ENCODE data around the gene FAM76B. TPM values are rescaled to one million over a fixed set of nuclear protein-coding genes. Genes with fewer than 3 reads are reported as not detected.

Gene FAM76B
- total RNA-seq, 4 donors from 2014 or later, result 17.2 to 56.2 (median 24.0) TPM

DNA sequence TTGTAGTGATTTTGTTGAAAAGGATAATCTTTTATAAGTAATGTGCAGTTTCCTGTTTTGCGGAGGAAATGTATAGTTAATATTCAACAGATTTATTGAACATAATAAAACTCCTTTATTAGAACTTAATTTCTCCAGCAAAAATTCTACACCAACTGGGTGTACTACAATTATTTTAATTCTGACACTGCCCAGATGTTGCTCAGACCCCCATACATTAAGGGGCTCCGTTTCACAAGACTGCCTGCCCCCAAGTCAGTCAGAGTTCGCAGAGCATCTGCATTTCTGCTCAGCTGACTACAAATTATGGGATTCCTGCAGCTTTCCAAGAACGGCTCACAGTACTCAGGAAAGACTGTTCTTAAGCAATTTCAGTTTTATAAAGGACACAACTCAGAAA is 6.9 kb upstream of the FAM76B start:
- DNase-seq (ENCODE audit: low spot score in 2 of 2), result no peak
- TF ChIP-seq, protein P1, sequence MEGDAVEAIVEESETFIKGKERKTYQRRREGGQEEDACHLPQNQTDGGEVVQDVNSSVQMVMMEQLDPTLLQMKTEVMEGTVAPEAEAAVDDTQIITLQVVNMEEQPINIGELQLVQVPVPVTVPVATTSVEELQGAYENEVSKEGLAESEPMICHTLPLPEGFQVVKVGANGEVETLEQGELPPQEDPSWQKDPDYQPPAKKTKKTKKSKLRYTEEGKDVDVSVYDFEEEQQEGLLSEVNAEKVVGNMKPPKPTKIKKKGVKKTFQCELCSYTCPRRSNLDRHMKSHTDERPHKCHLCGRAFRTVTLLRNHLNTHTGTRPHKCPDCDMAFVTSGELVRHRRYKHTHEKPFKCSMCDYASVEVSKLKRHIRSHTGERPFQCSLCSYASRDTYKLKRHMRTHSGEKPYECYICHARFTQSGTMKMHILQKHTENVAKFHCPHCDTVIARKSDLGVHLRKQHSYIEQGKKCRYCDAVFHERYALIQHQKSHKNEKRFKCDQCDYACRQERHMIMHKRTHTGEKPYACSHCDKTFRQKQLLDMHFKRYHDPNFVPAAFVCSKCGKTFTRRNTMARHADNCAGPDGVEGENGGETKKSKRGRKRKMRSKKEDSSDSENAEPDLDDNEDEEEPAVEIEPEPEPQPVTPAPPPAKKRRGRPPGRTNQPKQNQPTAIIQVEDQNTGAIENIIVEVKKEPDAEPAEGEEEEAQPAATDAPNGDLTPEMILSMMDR (IDR thresholded peaks at IDR 0.05), result no peak
- TF ChIP-seq POLR2A (IDR thresholded peaks at IDR 0.05) (no peak), POLR2AphosphoS5 (IDR thresholded peaks at IDR 0.05) (no peak), EP300 (IDR thresholded peaks at IDR 0.05) (no peak)
- WGBS, result 93% methylated on average over 4 of the region's 4 CpGs
- no peak overlapping the region for H3K27ac ChIP-seq
- peaks cover 4% of the 10 kb centered on the region for H3K4me1 ChIP-seq
- H3K36me3 ChIP-seq, result peaks cover 10% of the 10 kb centered on the region
- H3K9me3 ChIP-seq, result no peaks in the 10 kb centered on the region
- H3K4me3 ChIP-seq, result no peak overlapping the region
- H3K27me3 ChIP-seq, result no peaks in the 10 kb centered on the region

DNA sequence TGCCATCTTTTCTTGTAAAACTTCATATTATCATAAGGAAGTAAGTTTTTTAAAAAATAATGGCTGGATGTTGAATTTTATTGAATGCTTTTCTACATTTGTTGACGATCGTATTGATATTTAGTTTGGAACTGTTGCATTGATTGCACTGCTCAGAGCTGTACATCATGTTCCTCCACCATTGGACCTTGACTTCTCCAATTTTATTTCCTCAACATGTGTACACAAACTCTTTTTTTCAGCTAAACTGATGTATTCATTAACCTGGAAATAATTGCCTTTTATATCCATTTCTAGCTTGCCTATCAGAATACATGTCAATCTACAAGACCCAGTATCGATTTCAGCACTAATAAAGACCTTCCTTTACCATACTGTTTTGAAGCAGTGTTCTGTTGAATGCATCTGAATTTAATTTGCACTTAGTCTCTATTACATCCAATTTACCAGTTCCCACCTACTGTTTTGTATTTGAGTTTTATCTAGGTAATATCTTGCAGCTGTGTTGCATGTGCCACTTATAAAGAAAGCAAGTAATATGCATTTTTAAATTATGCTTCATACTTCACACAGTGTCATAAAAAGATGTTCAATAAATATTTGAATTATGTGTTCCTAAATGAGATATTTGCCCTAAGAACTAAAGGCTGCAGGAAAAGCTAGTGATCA is 6.2 kb upstream of the FAM76B start:
- Histone ChIP-seq H3K4me1 (peaks cover 12% of the 10 kb centered on the region), H3K4me3 (no peak overlapping the region), H3K27me3 (no peaks in the 10 kb centered on the region), H3K27ac (no peak overlapping the region), H3K9me3 (no peaks in the 10 kb centered on the region), H3K36me3 (peaks cover 8% of the 10 kb centered on the region)
- 93% methylated on average over 3 of the region's 3 CpGs for WGBS
- no peak for TF ChIP-seq EP300 (IDR thresholded peaks at IDR 0.05)
- TF ChIP-seq, protein P1 (IDR thresholded peaks at IDR 0.05), result no peak
- TF ChIP-seq POLR2A (IDR thresholded peaks at IDR 0.05), result no peak
- no peak for TF ChIP-seq POLR2AphosphoS5 (IDR thresholded peaks at IDR 0.05)
- DNase-seq (ENCODE audit: low spot score in 2 of 2), result no peak

DNA sequence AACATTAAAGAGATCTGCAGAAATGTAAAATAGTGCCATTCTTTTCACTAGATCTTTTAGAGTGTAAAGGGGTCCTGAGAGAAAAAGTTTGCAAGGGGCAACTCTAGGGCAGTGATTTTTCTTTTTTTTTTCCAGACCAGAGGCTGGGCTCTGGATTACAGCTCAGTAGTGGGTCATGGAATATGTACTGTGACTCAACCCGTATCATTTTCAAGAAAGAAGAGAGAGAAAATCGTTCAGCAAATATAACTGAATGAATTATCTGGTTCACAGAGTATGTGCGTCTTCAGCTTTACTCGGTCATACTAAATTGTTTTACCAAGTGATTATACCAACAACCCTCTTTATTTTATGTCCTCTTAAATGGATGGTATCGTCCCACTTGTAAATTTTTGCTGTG is 4.5 kb upstream of the FAM76B start:
- TF ChIP-seq EP300 (IDR thresholded peaks at IDR 0.05) (no peak), POLR2A (IDR thresholded peaks at IDR 0.05) (no peak), POLR2AphosphoS5 (IDR thresholded peaks at IDR 0.05) (no peak)
- TF ChIP-seq, protein P1 (IDR thresholded peaks at IDR 0.05), result no peak
- 91% methylated on average over 5 of the region's 5 CpGs for WGBS
- DNase-seq (ENCODE audit: low spot score in 2 of 2), result no peak

DNA sequence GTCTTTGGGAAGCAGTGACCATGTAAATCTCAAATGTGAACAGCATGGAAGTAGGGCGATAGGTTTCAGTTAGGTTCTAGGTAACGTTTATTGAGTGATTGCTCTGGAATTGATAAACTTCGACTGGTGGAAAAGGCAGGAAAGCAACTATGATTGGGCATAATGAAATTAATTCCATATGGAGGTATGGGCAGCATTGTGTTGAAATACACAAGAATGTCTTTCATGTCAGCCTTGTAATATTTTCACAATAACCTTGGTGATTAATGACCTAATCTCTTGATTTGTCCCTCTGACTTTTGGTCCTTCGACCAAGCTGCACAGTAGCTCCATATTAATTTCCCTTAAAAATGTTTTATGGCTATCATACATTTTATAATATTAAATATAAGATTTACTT is 3.5 kb upstream of the FAM76B start:
- 86% methylated on average over 4 of the region's 4 CpGs for WGBS
- Histone ChIP-seq H3K4me3 (no peak overlapping the region), H3K4me1 (peaks cover 21% of the 10 kb centered on the region), H3K9me3 (no peaks in the 10 kb centered on the region), H3K27me3 (no peaks in the 10 kb centered on the region), H3K27ac (no peak overlapping the region), H3K36me3 (no peaks in the 10 kb centered on the region)
- no peak for TF ChIP-seq EP300 (IDR thresholded peaks at IDR 0.05)
- no peak for DNase-seq (ENCODE audit: low spot score in 2 of 2)

More for the DNA sequence above, 4.5 kb upstream of the FAM76B start:
- H3K4me1 ChIP-seq, result peaks cover 12% of the 10 kb centered on the region
- H3K36me3 ChIP-seq, result no peaks in the 10 kb centered on the region
- no peaks in the 10 kb centered on the region for H3K9me3 ChIP-seq
- no peak overlapping the region for H3K27ac ChIP-seq
- no peak overlapping the region for H3K4me3 ChIP-seq
- no peaks in the 10 kb centered on the region for H3K27me3 ChIP-seq

DNA sequence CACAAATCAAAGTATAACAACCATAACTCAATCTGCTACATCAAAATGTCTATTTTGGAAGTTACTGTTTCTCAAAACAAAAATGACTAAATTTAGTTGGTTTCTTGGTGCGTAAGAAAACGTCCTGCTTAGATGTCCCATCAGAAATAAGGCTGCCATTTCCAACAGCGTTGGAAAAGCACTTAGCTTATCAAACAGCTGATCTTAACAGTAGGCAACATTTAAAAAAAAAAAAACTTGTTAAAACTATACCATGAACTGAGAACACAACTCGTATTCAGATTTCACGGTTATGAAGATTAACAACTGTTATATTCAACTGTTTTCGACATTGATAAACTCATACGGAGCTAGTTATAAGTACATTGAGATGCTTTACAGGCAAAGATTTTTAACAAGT is 3.1 kb upstream of the FAM76B start:
- 90% methylated on average over 7 of the region's 7 CpGs for WGBS

More for the DNA sequence above, 3.1 kb upstream of the FAM76B start:
- no peaks in the 10 kb centered on the region for H3K36me3 ChIP-seq
- H3K27me3 ChIP-seq, result no peaks in the 10 kb centered on the region
- H3K4me3 ChIP-seq, result no peak overlapping the region
- no peak for DNase-seq (ENCODE audit: low spot score in 2 of 2)
- H3K27ac ChIP-seq, result no peak overlapping the region
- TF ChIP-seq POLR2AphosphoS5 (IDR thresholded peaks at IDR 0.05), result no peak
- TF ChIP-seq EP300 (IDR thresholded peaks at IDR 0.05), result no peak
- TF ChIP-seq, protein P1 (IDR thresholded peaks at IDR 0.05), result no peak
- H3K9me3 ChIP-seq, result no peaks in the 10 kb centered on the region
- H3K4me1 ChIP-seq, result peaks cover 25% of the 10 kb centered on the region

Measured in suprapubic skin (tissue), 4 donors.